OCI-LY7 (cell line): ENCODE data around the gene DNHD1. TPM values are rescaled to one million over a fixed set of nuclear protein-coding genes. Genes with fewer than 3 reads are reported as not detected.

ENCODE experiments used
- BruUV-seq: library from RNA; stranded (reverse); fragments of 400-500 nt; replicated peaks from 2 replicates; lab custom pipeline; 2021; lab: Mats Ljungman, UMichigan
- CTCF ChIA-PET: fragments of 300-600 bp; sonication (Branson Sonifier 250); formaldehyde crosslinking; loops from one replicate; lab custom pipeline; 2022; ENCODE audit warnings: antibody characterized with exemption; ENCODE audit not compliant: unreplicated experiment; lab: Charles Lee
- POLR2A ChIA-PET: fragments of 300-600 bp; sonication (Branson Sonifier 250); formaldehyde crosslinking; loops from one replicate; lab custom pipeline; 2022; ENCODE audit warnings: antibody characterized with exemption; lab: Charles Lee
- DNase-seq: peaks from one replicate; pipeline ENCODE4 v3.0.0-alpha.2; 2015; ENCODE audit warnings: low spot score
- H2AFZ ChIP-seq: fragments of 200-600 bp; sonication (generic), shearing (Covaris generic); 2 replicates; pipeline ENCODE4 v1.6.1; 2014; ENCODE audit warnings: mild to moderate bottlenecking, antibody characterized with exemption, low read length, moderate library complexity
- H3K27ac ChIP-seq: fragments of 200-600 bp; sonication (generic); 2 replicates; pipeline ENCODE4 v1.5.1; 2014; ENCODE audit warnings: mixed run types, low read depth, mild to moderate bottlenecking, moderate library complexity, low read length, inconsistent platforms; ENCODE audit not compliant: poor library complexity, severe bottlenecking
- H3K36me3 ChIP-seq: fragments of 200-600 bp; sonication (generic); 2 replicates; pipeline ENCODE4 v1.6.1; 2014; ENCODE audit warnings: mild to moderate bottlenecking, antibody characterized with exemption, low read length, moderate library complexity, mixed read lengths; ENCODE audit not compliant: insufficient read depth
- H3K4me1 ChIP-seq: fragments of 200-600 bp; sonication (generic); 2 replicates; pipeline ENCODE4 v1.5.1; 2014; ENCODE audit warnings: mild to moderate bottlenecking, low read length; ENCODE audit not compliant: insufficient read depth, poor library complexity, severe bottlenecking
- H3K4me2 ChIP-seq: fragments of 200-600 bp; sonication (generic); 2 replicates; pipeline ENCODE4 v1.6.1; 2014; ENCODE audit warnings: mild to moderate bottlenecking, low read length
- H3K4me3 ChIP-seq: fragments of 200-600 bp; sonication (generic); 2 replicates; pipeline ENCODE4 v1.5.1; 2014; ENCODE audit warnings: mild to moderate bottlenecking, low read depth, low read length; ENCODE audit not compliant: poor library complexity, severe bottlenecking
- H3K79me2 ChIP-seq: fragments of 200-600 bp; sonication (generic); 2 replicates; pipeline ENCODE4 v1.6.1; 2016; ENCODE audit warnings: low read depth, mild to moderate bottlenecking, low read length, moderate library complexity, mixed read lengths; ENCODE audit not compliant: insufficient read depth
- H3K9me2 ChIP-seq: fragments of 200-600 bp; sonication (generic); 2 replicates; pipeline ENCODE4 v1.6.1; 2016; ENCODE audit warnings: mild to moderate bottlenecking, low read length, mixed read lengths; ENCODE audit not compliant: insufficient read depth
- H3K9me3 ChIP-seq: fragments of 200-600 bp; sonication (generic); 2 replicates; pipeline ENCODE4 v1.6.1; 2014; ENCODE audit warnings: mild to moderate bottlenecking, mixed run types, low read length, mixed read lengths
- H4K20me1 ChIP-seq: fragments of 200-600 bp; sonication (generic); 2 replicates; pipeline ENCODE4 v1.6.1; 2014; ENCODE audit warnings: mild to moderate bottlenecking, antibody characterized with exemption, low read length, moderate library complexity, mixed read lengths; ENCODE audit not compliant: insufficient read depth
- CTCF ChIP-seq: fragments of 200-600 bp; sonication (generic); conservative IDR thresholded peaks from 2 replicates; pipeline ENCODE4 v1.5.1; 2014; ENCODE audit warnings: mild to moderate bottlenecking, antibody characterized with exemption, low read length, moderate library complexity, mixed read lengths
- EZH2phosphoT487 ChIP-seq: fragments of 200-600 bp; sonication (generic); IDR thresholded peaks from 2 replicates; pipeline ENCODE4 v1.6.1; 2018; ENCODE audit warnings: low read depth, borderline replicate concordance, mild to moderate bottlenecking, mixed run types, antibody characterized with exemption, low read length, moderate library complexity, mixed read lengths
- intact Hi-C: fragments of 100-400 bp; cut with micrococcal nuclease; formaldehyde crosslinking; loops from one replicate; pipeline ENCODE4 v1.10.0; 2022; ENCODE audit not compliant: unreplicated experiment
- total RNA-seq, 2 experiments: library from RNA; depleted of rRNA in 1 of 2; stranded (reverse); fragments of >200 nt in 1 of 2; shearing (Covaris generic) in 1 of 2; gene quantifications; 2 replicates each; pipeline ENCODE4 v1.2.3, GENCODE V29; 2014 to 2022

The DNHD1 gene
- total RNA-seq, 2 experiments from 2014 or later = 24.3 to 52.7 TPM

GRCh38 chr11:6488821-6489220 lies 8.3 kb upstream of the DNHD1 start:
- H3K4me2 ChIP-seq = no peak overlapping the region
- ChIA-PET CTCF (interaction anchor here (1.0 kb wide), 1 partner anchor 110 kb away, joined by 3 read pairs; no protein-coding TSS in a partner anchor), POLR2A (no interaction called here)
- H3K79me2 ChIP-seq = peaks cover under 1% of the 10 kb centered on the region; the same call in 1 of the 2 replicates
- no peak overlapping the region for H3K27ac ChIP-seq
- H3K4me1 ChIP-seq = no peaks in the 10 kb centered on the region
- no peaks in the 10 kb centered on the region; the same call in 1 of the 2 replicates for H4K20me1 ChIP-seq
- DNase-seq = no peak
- peaks cover 86% of the 10 kb centered on the region for H3K36me3 ChIP-seq
- no peaks in the 10 kb centered on the region for H3K9me2 ChIP-seq
- H3K9me3 ChIP-seq = no peaks in the 10 kb centered on the region
- no TSS peak for BruUV-seq
- H3K4me3 ChIP-seq = no peak overlapping the region
- intact Hi-C loops = no loop called here
- H2AFZ ChIP-seq = no peak overlapping the region
- TF ChIP-seq EZH2phosphoT487 (no peak), CTCF (no peak)

GRCh38 chr11:6489306-6489705 lies 7.8 kb upstream of the DNHD1 start:
- Histone ChIP-seq H3K27ac (no peak overlapping the region), H3K4me2 (no peak overlapping the region), H3K4me3 (no peak overlapping the region), H4K20me1 (no peaks in the 10 kb centered on the region; the same call in 1 of the 2 replicates), H3K9me2 (no peaks in the 10 kb centered on the region), H2AFZ (no peak overlapping the region), H3K79me2 (no peaks in the 10 kb centered on the region), H3K4me1 (no peaks in the 10 kb centered on the region), H3K9me3 (no peaks in the 10 kb centered on the region), H3K36me3 (peaks cover 84% of the 10 kb centered on the region)
- TF ChIP-seq EZH2phosphoT487 (no peak), CTCF (no peak)
- no peak for DNase-seq
- intact Hi-C loops = no loop called here
- CTCF ChIA-PET = interaction anchor here (1.0 kb wide), 1 partner anchor 110 kb away, joined by 3 read pairs; no protein-coding TSS in a partner anchor
- BruUV-seq = no TSS peak
- POLR2A ChIA-PET = interaction anchor here (0.6 kb wide), 1 partner anchor 12 kb away, joined by 3 read pairs; no protein-coding TSS in a partner anchor

- intact Hi-C loops = no loop called here
- H3K27ac ChIP-seq = no peak overlapping the region
- no peak for DNase-seq
- no peaks in the 10 kb centered on the region; the same call in 1 of the 2 replicates for H4K20me1 ChIP-seq
- POLR2A ChIA-PET = interaction anchor here (0.8 to 1.3 kb wide), 2 partner anchors 16 to 27 kb away, joined by 4 to 5 read pairs; no protein-coding TSS in a partner anchor
- no peaks in the 10 kb centered on the region for H3K9me2 ChIP-seq
- CTCF ChIA-PET = no interaction called here
- no peak overlapping the region for H3K4me2 ChIP-seq
- H3K4me3 ChIP-seq = no peak overlapping the region
- no peaks in the 10 kb centered on the region for H3K9me3 ChIP-seq
- no TSS peak for BruUV-seq
- H3K36me3 ChIP-seq = peaks cover 53% of the 10 kb centered on the region; the same call in 1 of the 2 replicates
- no peak for TF ChIP-seq EZH2phosphoT487
- TF ChIP-seq CTCF = no peak
- no peaks in the 10 kb centered on the region for H3K4me1 ChIP-seq
- H3K79me2 ChIP-seq = no peaks in the 10 kb centered on the region
- H2AFZ ChIP-seq = no peak overlapping the region
Observed at GRCh38 chr11:6498121-6498520, 1.0 kb downstream of the DNHD1 start.
